ENCODE measurements around the gene PCLAF.

Gene PCLAF

GRCh38 chr15:64340355-64340754 is 40.9 kb downstream of the PCLAF start:
- Histone ChIP-seq H3K79me2 (ENCODE audit: insufficient read depth, low read length) (peaks cover 27% of the 10 kb centered on the region), H3K9me2 (replicated peaks; ENCODE audit: insufficient read depth, low read length) (no peaks in the 10 kb centered on the region)

GRCh38 chr15:64337761-64338160 is 43.5 kb downstream of the PCLAF start:
- peaks cover 9% of the 10 kb centered on the region; the same call in 1 of the 2 replicates for H3K79me2 ChIP-seq (ENCODE audit: insufficient read depth, low read length)
- H3F3A ChIP-seq (ENCODE audit: insufficient read depth), result peaks cover 15% of the 10 kb centered on the region
- H3K9me3 ChIP-seq (ENCODE audit: insufficient read depth, low read length), result no peaks in the 10 kb centered on the region
- no peak overlapping the region for H3K27ac ChIP-seq (ENCODE audit: low read depth, low read length)
- TF ChIP-seq EZH2phosphoT487 (conservative IDR thresholded peaks at IDR 0.05; ENCODE audit: low read length), result no peak
- TF ChIP-seq CTCF (IDR thresholded peaks at IDR 0.05; ENCODE audit: insufficient read depth, low read length, poor library complexity, severe bottlenecking), result no peak
- no peaks in the 10 kb centered on the region for H3K27me3 ChIP-seq (ENCODE audit: low read length)
- no peak overlapping the region for H2AFZ ChIP-seq (ENCODE audit: low read depth, low read length, severe bottlenecking)
- H3K4me3 ChIP-seq (ENCODE audit: insufficient read depth, low read length, poor library complexity, severe bottlenecking), result no peak overlapping the region
- H3K4me2 ChIP-seq (ENCODE audit: low read depth, low read length, poor library complexity, severe bottlenecking), result no peak overlapping the region
- no peaks in the 10 kb centered on the region for H4K20me1 ChIP-seq (ENCODE audit: low read depth, low read length)
- no peak overlapping the region for H3K9ac ChIP-seq (ENCODE audit: low read length)
- H3K9me2 ChIP-seq (replicated peaks; ENCODE audit: insufficient read depth, low read length), result no peaks in the 10 kb centered on the region
- H3K36me3 ChIP-seq (ENCODE audit: low read length), result no peaks in the 10 kb centered on the region

More at GRCh38 chr15:64340355-64340754, 40.9 kb downstream of the PCLAF start:
- no peaks in the 10 kb centered on the region for H3K27me3 ChIP-seq (ENCODE audit: low read length)
- no peak overlapping the region for H3K9ac ChIP-seq (ENCODE audit: low read length)
- H3K36me3 ChIP-seq (ENCODE audit: low read length), result no peaks in the 10 kb centered on the region
- H3K9me3 ChIP-seq (ENCODE audit: insufficient read depth, low read length), result no peaks in the 10 kb centered on the region
- no peak overlapping the region for H3K4me3 ChIP-seq (ENCODE audit: insufficient read depth, low read length, poor library complexity, severe bottlenecking)
- H3F3A ChIP-seq (ENCODE audit: insufficient read depth), result peaks cover 9% of the 10 kb centered on the region
- no peak overlapping the region for H2AFZ ChIP-seq (ENCODE audit: low read depth, low read length, severe bottlenecking)
- H4K20me1 ChIP-seq (ENCODE audit: low read depth, low read length), result no peaks in the 10 kb centered on the region
- TF ChIP-seq CTCF (IDR thresholded peaks at IDR 0.05; ENCODE audit: insufficient read depth, low read length, poor library complexity, severe bottlenecking), result no peak
- no peak for TF ChIP-seq EZH2phosphoT487 (conservative IDR thresholded peaks at IDR 0.05; ENCODE audit: low read length)
- no peak overlapping the region for H3K27ac ChIP-seq (ENCODE audit: low read depth, low read length)
- no peak overlapping the region for H3K4me2 ChIP-seq (ENCODE audit: low read depth, low read length, poor library complexity, severe bottlenecking)

DNA sequence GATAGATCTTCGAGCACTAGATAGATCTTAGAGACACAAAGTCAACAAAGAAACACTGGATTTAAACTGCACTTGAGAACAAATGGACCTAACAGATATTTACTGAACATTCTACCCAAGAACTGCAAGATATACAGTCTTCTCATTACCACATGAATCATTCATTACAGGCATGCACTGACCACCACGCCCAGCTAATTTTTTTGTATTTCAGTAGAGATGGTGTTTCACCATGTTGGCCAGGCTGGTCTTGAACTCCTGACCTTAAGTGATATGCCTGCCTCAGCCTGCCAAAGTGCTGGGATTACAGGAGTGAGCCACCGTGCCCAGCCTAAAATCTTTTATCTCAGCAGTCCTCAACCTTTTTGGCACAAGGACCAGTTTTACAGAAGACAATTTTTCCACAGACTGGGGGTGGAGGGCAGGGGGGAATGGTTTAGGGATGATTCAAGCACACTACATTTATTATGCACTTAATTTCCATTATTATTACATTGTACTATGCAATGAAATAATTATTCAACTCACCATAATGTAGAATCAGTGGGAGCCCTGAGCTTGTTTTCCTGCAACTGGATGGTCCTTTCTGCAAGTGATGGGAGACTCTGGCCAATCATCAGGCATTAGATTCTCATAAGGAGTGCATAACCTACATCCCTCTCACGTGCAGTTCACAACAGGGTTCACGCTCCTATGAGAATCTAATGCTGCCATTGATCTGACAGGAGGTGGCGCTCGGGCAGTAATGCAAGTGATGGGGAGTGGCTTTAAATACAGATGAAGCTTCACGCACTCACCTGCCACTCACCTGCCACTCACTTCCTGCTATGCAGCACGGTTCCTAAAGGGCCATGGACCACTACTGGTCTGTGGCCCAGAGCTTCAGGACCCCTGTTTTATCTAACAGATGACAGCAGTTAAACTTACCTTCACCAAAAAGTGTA is 47.0 kb downstream of the PCLAF start:
- no peaks in the 10 kb centered on the region for H3K9me2 ChIP-seq (replicated peaks; ENCODE audit: insufficient read depth, low read length)
- H3K9ac ChIP-seq (ENCODE audit: low read length), result no peak overlapping the region
- no peak overlapping the region for H2AFZ ChIP-seq (ENCODE audit: low read depth, low read length, severe bottlenecking)
- H3K4me3 ChIP-seq (ENCODE audit: insufficient read depth, low read length, poor library complexity, severe bottlenecking), result no peak overlapping the region
- TF ChIP-seq EZH2phosphoT487 (conservative IDR thresholded peaks at IDR 0.05; ENCODE audit: low read length) (no peak), CTCF (IDR thresholded peaks at IDR 0.05; ENCODE audit: insufficient read depth, low read length, poor library complexity, severe bottlenecking) (peak; percentile 33)
- no peak overlapping the region for H3K4me2 ChIP-seq (ENCODE audit: low read depth, low read length, poor library complexity, severe bottlenecking)
- H3K9me3 ChIP-seq (ENCODE audit: insufficient read depth, low read length), result no peaks in the 10 kb centered on the region
- peaks cover 10% of the 10 kb centered on the region; the same call in 1 of the 2 replicates for H3K79me2 ChIP-seq (ENCODE audit: insufficient read depth, low read length)
- no peaks in the 10 kb centered on the region for H3K27me3 ChIP-seq (ENCODE audit: low read length)
- H3K27ac ChIP-seq (ENCODE audit: low read depth, low read length), result peak overlapping the region; percentile 15; the same call in 1 of the 2 replicates
- no peaks in the 10 kb centered on the region for H3K36me3 ChIP-seq (ENCODE audit: low read length)
- no peaks in the 10 kb centered on the region for H4K20me1 ChIP-seq (ENCODE audit: low read depth, low read length)
- peaks cover 15% of the 10 kb centered on the region for H3F3A ChIP-seq (ENCODE audit: insufficient read depth)
